HG03045 (cell line): ENCODE measurements around the gene STAT3.
"Not testable (repeated sequence)": the region's sequence is repeated elsewhere in the genome, so short reads cannot be mapped to it uniquely, and the experiment has no call there.

Experiments used
- ATAC-seq: cut with Tn5 transposase; IDR thresholded peaks from one replicate; pipeline ENCODE4 v1.9.1; 2021; ENCODE audit warnings: mild to moderate bottlenecking, moderate library complexity; ENCODE audit not compliant: unreplicated experiment

STAT3 gene

GRCh38 chr17:42386777-42387657 is 1.2 kb downstream of the STAT3 start:
- ATAC-seq: no peak

DNA sequence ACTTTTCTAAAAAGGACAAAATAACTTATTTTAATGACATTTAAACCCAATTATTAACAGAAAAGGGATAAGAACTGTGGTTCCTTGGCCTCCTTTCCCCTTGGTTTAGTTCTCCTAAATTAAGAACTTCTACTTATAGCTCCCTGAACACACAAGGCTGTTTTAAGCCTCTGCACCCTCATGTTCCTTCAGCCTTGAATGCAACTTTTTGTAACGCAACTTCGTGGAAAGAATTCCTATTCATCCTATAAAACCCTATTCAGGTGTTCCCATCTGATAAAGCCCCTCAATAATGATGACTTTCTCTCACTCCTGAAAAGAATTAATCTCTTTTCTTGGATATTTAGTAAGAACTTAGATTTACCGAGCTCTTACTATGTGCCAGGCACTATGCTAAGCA is 6.3 kb downstream of the STAT3 start:
- no peak for ATAC-seq

DNA sequence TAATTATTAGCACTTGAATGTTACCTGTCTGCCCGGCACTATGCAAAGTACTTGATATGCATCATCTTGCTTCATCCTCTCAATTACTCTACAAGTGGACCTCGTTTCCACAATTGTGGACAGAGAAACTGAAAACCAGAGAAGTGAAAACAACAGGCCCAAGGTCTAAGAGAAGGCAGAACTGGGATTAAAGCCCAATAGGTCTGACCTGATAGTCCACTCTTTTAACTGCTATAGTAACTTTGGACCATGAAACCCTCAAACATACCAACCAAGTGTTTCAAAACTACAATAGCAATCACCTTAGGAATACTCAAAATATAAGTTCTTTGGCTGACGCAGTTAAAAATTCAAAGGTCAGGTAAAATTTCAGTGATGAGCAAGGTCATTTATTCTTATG is 7.3 kb downstream of the STAT3 start:
- no peak for ATAC-seq

DNA sequence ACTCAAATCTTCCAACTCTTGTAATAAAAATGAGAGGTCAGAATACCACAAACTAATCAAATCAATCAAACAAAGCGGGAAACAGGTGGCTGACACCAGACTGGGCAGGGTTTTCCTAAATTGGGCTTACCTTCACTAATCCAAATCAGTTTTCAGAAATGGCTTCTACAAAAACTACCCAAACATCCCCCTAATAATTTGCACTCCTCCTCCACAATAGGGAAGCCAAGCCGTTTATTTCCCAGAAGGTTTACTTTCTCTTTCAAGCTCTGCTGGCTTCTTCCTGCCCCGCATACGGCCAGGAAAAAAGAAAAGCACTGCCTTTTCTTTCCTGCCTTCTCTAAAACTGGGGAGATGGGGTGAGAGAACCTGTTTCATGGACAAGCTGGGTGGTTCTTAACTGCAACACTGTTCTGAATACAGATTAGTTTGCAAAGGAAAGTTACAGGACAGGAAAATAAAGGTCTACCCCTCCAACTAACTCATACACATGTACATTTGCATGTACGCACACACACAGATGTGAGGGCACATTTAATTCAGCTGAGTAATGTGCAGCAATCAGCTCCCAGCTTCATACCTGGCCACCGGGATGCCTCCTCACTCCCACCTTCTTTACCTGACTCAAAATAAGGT is 9.2 kb downstream of the STAT3 start:
- no peak for ATAC-seq

DNA sequence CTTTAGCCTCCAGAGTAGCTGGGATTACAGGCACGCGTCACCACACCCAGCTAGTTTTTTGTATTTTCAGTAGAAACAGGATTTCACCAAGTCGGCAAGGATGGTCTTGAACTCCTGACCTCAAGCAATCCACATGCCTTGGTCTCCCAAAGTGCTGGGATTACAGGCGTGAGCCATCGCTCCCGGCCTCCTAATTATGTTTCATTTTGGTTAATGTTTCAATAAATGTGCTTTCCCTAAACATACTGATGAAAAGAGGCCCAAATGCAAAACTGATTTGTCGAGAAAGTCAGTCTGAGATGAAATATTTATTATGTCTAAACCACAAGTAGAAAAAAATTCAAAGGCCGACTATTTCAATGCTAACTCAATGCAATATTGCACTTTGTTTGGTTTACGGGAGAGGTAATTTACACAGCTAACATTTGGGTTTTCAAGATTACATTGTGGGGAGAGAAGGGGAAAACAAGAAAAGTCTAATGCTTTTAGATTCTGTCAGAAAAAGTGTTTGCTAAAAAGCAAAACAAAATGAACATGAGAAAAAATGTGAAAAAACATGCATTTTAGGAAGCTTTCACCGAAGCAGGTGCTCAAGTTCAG is 9.8 kb downstream of the STAT3 start:
- ATAC-seq: no peak

DNA sequence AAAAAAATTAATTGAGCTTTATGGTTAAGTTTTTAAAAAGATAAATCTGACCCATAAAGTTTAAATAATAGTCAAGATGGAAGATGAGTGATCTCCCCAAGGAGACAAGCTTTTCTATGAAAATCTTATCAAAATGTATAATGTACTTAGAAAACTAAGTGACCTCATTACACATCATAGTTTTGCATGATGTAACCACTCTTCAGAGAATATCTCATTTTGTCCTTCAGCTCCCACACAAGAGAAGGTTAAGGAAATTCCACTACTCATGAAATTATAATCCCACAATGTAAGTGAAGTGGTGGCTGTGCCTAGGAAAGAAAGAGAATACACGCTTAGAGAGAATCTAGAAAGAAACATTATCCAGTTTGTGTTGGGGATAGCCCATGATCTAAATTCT is 14.3 kb downstream of the STAT3 start:
- ATAC-seq: no peak

DNA sequence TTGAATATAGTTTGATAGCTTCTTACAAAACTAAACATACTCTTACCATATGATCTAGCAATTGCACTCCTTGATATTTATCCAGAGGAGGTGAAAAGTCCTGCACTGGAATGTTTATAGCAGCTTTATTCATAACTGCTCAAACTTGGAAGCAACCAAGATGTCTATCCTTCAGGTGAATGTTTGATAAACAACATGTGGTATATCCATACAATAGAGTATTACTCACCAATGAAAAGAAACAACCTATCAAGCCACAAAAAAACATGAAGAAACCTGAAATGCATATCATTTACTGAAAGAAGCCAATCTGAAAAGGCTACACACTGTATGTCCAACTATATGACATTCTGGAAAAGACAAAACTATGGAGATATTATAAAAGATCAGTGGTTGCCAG is 16.1 kb downstream of the STAT3 start:
- no peak for ATAC-seq

DNA sequence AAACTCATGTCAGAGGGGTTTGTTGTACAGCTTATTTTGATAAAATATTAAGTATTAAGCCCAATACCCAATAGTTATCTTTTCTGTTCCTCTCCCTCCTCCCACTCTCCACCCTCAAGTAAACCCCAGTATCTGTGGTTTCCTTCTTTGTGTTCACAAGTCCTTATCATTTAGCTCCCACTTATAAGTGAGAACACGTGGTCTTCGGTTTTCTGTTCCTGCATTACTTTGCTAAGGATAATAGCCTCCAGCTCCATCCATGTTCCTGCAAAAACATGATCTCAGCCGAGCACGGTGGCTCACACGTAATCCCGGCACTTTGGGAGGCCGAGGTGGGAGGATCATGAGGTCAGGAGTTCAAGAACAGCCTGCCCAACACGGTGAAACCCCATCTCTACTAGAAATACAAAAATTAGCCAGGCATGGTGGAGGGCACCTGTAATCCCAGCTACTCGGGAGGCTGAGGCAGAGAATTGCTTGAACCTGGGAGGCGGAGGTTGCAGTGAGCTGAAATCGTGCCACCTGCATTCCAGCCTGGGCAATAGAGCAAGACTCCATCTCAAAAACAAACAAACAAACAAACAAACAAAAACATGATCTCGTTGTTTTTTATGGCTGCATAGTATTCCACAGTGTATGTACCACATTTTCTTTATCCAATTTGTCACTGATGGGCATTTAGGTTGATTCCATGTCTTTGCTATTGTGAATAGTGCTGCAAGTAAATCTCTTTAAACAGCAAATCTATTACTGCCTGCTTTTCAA is 19.3 kb downstream of the STAT3 start:
- not testable (repeated sequence) for ATAC-seq

DNA sequence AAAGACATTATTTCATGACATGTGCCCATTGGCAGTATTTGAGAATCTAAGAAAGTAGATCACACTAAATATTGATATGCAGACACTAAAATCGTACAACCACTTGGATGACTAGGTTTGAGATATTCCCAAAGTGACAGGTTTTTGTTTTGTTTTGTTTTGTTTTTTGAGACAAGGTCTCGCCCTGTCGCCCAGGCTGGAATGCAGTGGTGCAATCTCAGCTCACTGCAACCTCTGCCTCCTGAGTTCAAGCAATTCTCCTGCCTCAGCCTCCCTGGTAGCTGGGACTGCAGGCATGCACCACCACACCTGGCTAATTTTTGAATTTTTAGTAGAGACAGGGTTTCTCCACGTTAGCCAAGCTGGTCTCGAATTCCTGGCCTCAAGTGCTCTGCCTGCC is 19.9 kb downstream of the STAT3 start:
- not testable (repeated sequence) for ATAC-seq

- ATAC-seq: not testable (repeated sequence)
Measured at GRCh38 chr17:42366176-42367023, 21.8 kb downstream of the STAT3 start.

DNA sequence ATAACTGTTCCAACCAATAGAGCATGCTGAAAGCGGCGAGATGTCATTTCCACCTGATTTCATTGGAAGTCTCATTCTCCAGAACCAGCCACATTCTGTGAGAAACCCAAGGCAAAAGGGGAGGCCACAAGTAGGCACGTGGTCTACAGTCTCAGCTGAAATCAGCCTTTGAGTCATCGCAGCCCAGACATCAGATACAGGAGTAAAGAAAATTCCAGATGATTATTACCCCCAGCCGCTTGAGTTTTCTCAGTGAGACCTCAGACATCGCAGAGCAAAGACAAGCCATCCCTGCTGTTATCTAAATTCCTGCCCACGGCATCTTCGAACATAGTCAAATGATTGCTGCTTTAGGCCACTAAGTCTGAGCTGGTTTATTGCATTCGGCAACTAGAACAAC is 23.1 kb downstream of the STAT3 start:
- ATAC-seq: no peak

- ATAC-seq: no peak
Measured at GRCh38 chr17:42363767-42364585, 24.3 kb downstream of the STAT3 start.

DNA sequence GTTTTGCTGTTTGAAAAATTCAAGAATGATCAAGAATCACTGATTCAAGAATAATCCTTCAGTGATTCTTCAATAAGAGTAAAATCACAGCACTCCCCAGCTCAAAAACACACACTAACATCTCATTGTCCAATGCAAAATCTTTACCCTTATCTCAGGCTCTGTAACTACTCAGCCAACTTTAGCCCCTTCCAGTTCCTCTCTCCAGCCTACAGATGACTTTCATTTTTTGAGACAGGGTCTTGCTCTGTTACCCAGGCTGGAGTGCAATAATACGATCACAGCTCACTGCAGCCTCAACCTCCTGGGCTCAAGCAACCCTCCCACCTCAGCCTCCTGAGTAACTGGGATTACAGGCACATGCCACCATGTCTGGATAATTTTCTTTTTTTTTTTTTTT is 25.0 kb downstream of the STAT3 start:
- no peak for ATAC-seq

- no peak for ATAC-seq
Measured at GRCh38 chr17:42362245-42362961, 25.8 kb downstream of the STAT3 start.

DNA sequence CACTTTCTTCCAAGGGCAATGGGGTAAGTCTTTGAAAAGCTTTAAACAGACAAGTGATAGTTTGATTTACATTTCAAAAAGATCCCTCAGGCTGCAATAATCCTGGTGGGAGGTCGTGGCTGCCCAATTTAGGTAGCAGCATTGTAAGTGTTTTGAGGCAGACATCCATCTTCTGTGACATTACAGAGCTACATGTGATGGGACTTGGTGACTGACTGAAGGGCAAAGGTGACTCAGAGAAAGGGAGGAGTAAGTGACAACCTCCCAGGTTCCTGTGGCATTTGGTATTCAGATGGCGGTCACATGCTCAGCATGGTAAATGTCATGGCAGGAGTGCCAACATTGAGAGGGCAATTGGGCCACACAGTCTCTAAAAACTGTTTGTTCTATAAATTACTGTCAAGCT is 26.5 kb downstream of the STAT3 start:
- no peak for ATAC-seq

DNA sequence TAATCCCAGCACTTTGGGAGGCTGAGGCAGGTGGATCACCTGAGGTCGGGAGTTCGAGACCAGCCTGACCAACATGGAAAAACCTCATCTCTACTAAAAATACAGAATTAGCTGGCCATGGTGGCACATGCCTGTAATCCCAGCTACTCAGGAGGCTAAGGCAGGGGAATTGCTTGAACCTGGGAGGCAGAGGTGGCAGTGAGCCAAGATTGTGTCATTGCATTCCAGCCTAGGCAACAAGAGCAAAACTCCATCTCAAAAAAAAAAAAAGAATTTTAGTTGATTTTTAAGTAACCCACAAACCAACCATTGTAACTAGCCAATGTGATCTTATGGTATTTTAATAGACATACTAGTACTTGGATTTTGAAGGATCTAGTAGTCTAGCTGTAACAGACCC is 27.9 kb downstream of the STAT3 start:
- ATAC-seq: not testable (repeated sequence)

DNA sequence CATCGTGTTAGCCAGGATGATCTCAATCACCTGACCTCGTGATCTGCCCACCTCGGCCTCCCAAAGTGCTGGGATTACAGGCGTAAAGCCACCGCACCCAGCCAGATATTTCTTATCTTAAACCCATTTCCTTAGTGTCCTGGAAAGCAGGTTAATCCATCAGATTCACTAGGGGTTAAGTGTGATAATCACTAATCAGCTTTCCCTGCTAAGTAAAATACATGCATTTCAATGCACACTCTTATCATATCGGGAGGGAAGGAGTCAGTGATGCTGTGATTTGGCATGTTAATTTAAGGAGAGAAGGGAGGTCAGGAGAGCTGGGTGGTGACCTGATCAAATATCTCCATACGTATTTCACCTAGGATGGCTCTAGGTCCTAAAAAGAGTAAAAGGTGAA is 29.1 kb downstream of the STAT3 start:
- no peak for ATAC-seq

GRCh38 chr17:42358434-42358833 is 29.8 kb downstream of the STAT3 start:
- ATAC-seq: no peak
